Breast epithelium (tissue), 3 donors: ENCODE results near the gene TRMT61A.

Source experiments
- CTCF ChIP-seq, 3 donors: fragments of 450-650 bp; IDR thresholded peaks; one replicate each; pipeline ENCODE4 v1.5.1; 2016 to 2017; ENCODE audit warnings: antibody characterized with exemption in 3 of 3, mild to moderate bottlenecking in 3 of 3, moderate library complexity in 3 of 3
- POLR2A ChIP-seq: fragments of 450-650 bp; IDR thresholded peaks from one replicate; pipeline ENCODE4 v1.6.1; 2016; ENCODE audit warnings: antibody characterized with exemption, mild to moderate bottlenecking, moderate library complexity
- POLR2AphosphoS5 ChIP-seq, 3 donors: sonication (generic); formaldehyde crosslinking; IDR thresholded peaks; one replicate each; pipeline ENCODE4 v1.6.1; 2017; ENCODE audit warnings: antibody characterized with exemption in 3 of 3

DNA sequence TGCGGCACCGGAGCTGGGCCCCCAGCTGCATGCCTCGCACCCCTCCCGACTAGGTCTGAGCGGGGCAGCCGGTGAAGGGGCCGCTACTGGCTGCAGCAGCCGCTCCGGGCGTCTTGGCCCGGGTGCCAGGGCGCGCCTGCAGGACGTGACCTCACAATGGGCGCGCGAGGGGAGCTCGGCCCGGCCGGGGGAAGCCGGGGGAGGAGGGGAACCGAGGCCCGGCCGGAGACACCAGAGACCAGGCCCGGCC lies 33.1 kb downstream of the TRMT61A start:
- TF ChIP-seq POLR2AphosphoS5 (IDR thresholded peaks at IDR 0.05) (no peak), CTCF (IDR thresholded peaks at IDR 0.05) (no peak), POLR2A (no peak)
